Islet precursor cell (in vitro differentiated cells): ENCODE results near the gene NBAS.
"Not testable (repeated sequence)": the region's sequence is repeated elsewhere in the genome, so short reads cannot be mapped to it uniquely, and the experiment has no call there.

Experiments used
- DNase-seq: peaks from one replicate; pipeline ENCODE4 v3.0.0-alpha.2; 2018

The NBAS gene

GRCh38 chr2:15298770-15299169 lies 262.4 kb downstream of the NBAS start:
- DNase-seq, result no peak

- DNase-seq, result no peak
Observed at GRCh38 chr2:15293262-15293937, 267.7 kb downstream of the NBAS start.

- no peak for DNase-seq
Observed at GRCh38 chr2:15287447-15288184, 273.5 kb downstream of the NBAS start.

GRCh38 chr2:15284614-15285013 lies 276.5 kb downstream of the NBAS start:
- DNase-seq, result no peak

GRCh38 chr2:15281681-15282080 lies 279.5 kb downstream of the NBAS start:
- DNase-seq, result no peak

- DNase-seq, result no peak
Observed at GRCh38 chr2:15279201-15279876, 281.8 kb downstream of the NBAS start.

GRCh38 chr2:15278296-15278695 lies 282.8 kb downstream of the NBAS start:
- no peak for DNase-seq

- no peak for DNase-seq
Observed at GRCh38 chr2:15275346-15275745, 285.8 kb downstream of the NBAS start.

- DNase-seq, result no peak
Observed at GRCh38 chr2:15273452-15273851, 287.7 kb downstream of the NBAS start.

GRCh38 chr2:15272942-15273341 lies 288.2 kb downstream of the NBAS start:
- DNase-seq, result no peak

GRCh38 chr2:15271941-15272542 lies 289.1 kb downstream of the NBAS start:
- no peak for DNase-seq

GRCh38 chr2:15271276-15271675 lies 289.9 kb downstream of the NBAS start:
- DNase-seq, result no peak

- DNase-seq, result no peak
Observed at GRCh38 chr2:15269043-15269442, 292.1 kb downstream of the NBAS start.

GRCh38 chr2:15265889-15266288 lies 295.2 kb downstream of the NBAS start:
- DNase-seq, result no peak

- DNase-seq, result no peak
Observed at GRCh38 chr2:15263976-15264685, 297.0 kb downstream of the NBAS start.

GRCh38 chr2:15262792-15263191 lies 298.3 kb downstream of the NBAS start:
- no peak for DNase-seq

- no peak for DNase-seq
Observed at GRCh38 chr2:15260835-15261234, 300.3 kb downstream of the NBAS start.

- DNase-seq, result no peak
Observed at GRCh38 chr2:15260196-15260595, 300.9 kb downstream of the NBAS start.

GRCh38 chr2:15259356-15259756 lies 301.8 kb downstream of the NBAS start:
- DNase-seq, result no peak

- DNase-seq, result not testable (repeated sequence)
Observed at GRCh38 chr2:15258385-15258784, 302.7 kb downstream of the NBAS start.

- DNase-seq, result no peak
Observed at GRCh38 chr2:15253835-15254286, 307.3 kb downstream of the NBAS start.

- DNase-seq, result no peak
Observed at GRCh38 chr2:15253247-15253646, 307.9 kb downstream of the NBAS start.

- no peak for DNase-seq
Observed at GRCh38 chr2:15251753-15252152, 309.4 kb downstream of the NBAS start.
